Activated CD8-positive, alpha-beta memory T cell treated with anti-CD3 and anti-CD28 coated beads, Interleukin-2, amount 10 ng/mL, durations not matched to agents 7 days and 5 days (primary cell): Measurements from ENCODE around the gene IGSF9B. TPM values are rescaled to one million over a fixed set of nuclear protein-coding genes. Genes with fewer than 3 reads are reported as not detected.
A peak's percentile ranks its signal among the peaks of the same experiment; 100 is the strongest.

Source experiments
- ATAC-seq: fragments of 150-1000 bp; cut with Tn5 transposase; one replicate; pipeline ENCODE4 v1.10.0; 2021; ENCODE audit warnings: moderate library complexity
- CTCF ChIA-PET: fragments of 350-600 bp; sonication (Branson Sonifier 250); formaldehyde crosslinking; loops from one replicate; lab custom pipeline; 2021; ENCODE audit warnings: antibody characterized with exemption; lab: Charles Lee
- DNase-seq: peaks from one replicate; pipeline ENCODE4 v3.0.0-alpha.2; 2020
- H3K27ac Mint-ChIP-seq: one replicate; pipeline ENCODE4 v1.8.0; 2021; ENCODE audit warnings: mild to moderate bottlenecking, mixed read lengths
- H3K27me3 Mint-ChIP-seq: one replicate; pipeline ENCODE4 v1.8.0; 2021; ENCODE audit warnings: mixed read lengths
- H3K36me3 Mint-ChIP-seq: one replicate; pipeline ENCODE4 v1.8.0; 2021; ENCODE audit warnings: mild to moderate bottlenecking, mixed read lengths
- H3K4me1 Mint-ChIP-seq: one replicate; pipeline ENCODE4 v1.8.0; 2021; ENCODE audit warnings: mixed read lengths
- H3K4me3 Mint-ChIP-seq: one replicate; pipeline ENCODE4 v1.8.0; 2021; ENCODE audit warnings: mild to moderate bottlenecking, moderate library complexity, mixed read lengths
- H3K9me3 Mint-ChIP-seq: one replicate; pipeline ENCODE4 v1.8.0; 2022; ENCODE audit warnings: low read depth, mixed read lengths
- total RNA-seq, 2 experiments: library from RNA; stranded (reverse); gene quantifications; one replicate each; pipeline ENCODE4 v1.2.3, GENCODE V29; 2021

IGSF9B gene
- total RNA-seq, 2 experiments from 2014 or later, result 19.6 to 34.5 TPM

- Mint-ChIP-seq H3K4me1 (peaks cover 20% of the 10 kb centered on the region), H3K4me3 (no peak overlapping the region), H3K27me3 (peaks cover 36% of the 10 kb centered on the region), H3K9me3 (no peaks in the 10 kb centered on the region), H3K27ac (no peak overlapping the region), H3K36me3 (no peaks in the 10 kb centered on the region)
- ATAC-seq (no peak), DNase-seq (no peak)
- CTCF ChIA-PET, result interaction anchor here (0.6 kb wide), 1 partner anchor 86 kb away, joined by 3 read pairs; no protein-coding TSS in a partner anchor
Measured at GRCh38 chr11:133964356-133964755, 7.6 kb upstream of the IGSF9B start.

DNA sequence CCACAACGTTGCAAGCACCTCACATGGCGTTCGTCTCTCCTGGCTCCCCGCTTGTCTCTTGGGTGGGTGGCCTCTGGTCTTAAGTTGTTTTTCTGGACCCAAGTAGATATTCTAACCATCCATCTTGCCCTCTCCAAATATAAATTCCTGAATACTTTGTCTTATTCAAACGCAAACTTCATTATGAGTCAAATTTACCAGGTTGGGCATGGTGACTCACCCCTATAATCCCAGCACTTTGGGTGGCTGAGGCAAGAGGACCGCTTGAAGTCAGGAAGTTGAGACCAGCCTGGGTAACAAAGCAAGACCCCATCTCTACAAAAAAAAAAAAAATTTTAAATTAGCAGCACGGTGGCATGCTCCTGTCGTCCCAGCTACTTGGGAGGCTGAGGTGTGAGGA is 5.1 kb upstream of the IGSF9B start:
- Mint-ChIP-seq H3K4me1 (peaks cover 20% of the 10 kb centered on the region), H3K9me3 (no peaks in the 10 kb centered on the region), H3K4me3 (no peak overlapping the region), H3K27ac (no peak overlapping the region), H3K27me3 (peaks cover 44% of the 10 kb centered on the region), H3K36me3 (no peaks in the 10 kb centered on the region)
- CTCF ChIA-PET, result no interaction called here
- ATAC-seq, result no peak
- no peak for DNase-seq

- H3K27ac Mint-ChIP-seq, result peak overlapping the region; percentile 72
- peak overlapping the region; percentile 86 for H3K4me3 Mint-ChIP-seq
- DNase-seq (no peak), ATAC-seq (no peak)
- H3K27me3 Mint-ChIP-seq, result peaks cover 50% of the 10 kb centered on the region
- H3K36me3 Mint-ChIP-seq, result peaks cover 2% of the 10 kb centered on the region
- CTCF ChIA-PET, result interaction anchor here (0.7 to 4.6 kb wide), 3 partner anchors 11 to 30 kb away, joined by 4 to 39 read pairs (median 21); no protein-coding TSS in a partner anchor
- no peaks in the 10 kb centered on the region for H3K9me3 Mint-ChIP-seq
- peaks cover 45% of the 10 kb centered on the region for H3K4me1 Mint-ChIP-seq
Measured at GRCh38 chr11:133957900-133958299, 1.1 kb upstream of the IGSF9B start.

DNA sequence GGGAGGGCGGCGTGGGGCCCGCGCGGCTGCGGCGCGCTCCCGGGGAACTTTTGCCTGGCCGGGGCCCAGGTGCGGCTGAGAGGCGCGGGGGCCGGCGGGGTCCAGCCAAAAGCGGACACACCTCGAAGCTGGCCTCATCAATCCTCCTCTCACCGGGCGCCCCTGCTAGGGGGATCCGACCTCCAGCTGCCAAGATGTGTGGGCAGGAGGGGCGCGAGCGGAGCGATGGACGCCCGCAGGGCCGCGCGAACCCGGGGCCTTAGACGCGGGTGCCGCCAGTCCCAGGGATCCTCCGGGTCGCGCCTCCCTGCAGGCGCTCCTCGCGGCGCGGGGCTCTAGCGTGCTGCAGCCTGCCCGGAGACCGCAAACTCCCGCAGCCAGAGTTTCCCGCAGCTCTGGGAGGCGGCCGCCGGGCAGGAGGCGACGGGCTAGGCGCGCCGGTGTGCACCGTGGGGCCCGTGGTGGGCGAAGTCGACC is 785 bp downstream of the IGSF9B start:
- Mint-ChIP-seq H3K36me3 (peaks cover 2% of the 10 kb centered on the region), H3K27me3 (peaks cover 43% of the 10 kb centered on the region), H3K4me3 (no peak overlapping the region), H3K27ac (no peak overlapping the region), H3K9me3 (no peaks in the 10 kb centered on the region), H3K4me1 (peaks cover 46% of the 10 kb centered on the region)
- DNase-seq, result no peak
- CTCF ChIA-PET, result interaction anchor here (1.0 to 4.6 kb wide), 3 partner anchors 9 to 102 kb away, joined by 3 to 39 read pairs (median 21); no protein-coding TSS in a partner anchor
- ATAC-seq, result no peak

DNA sequence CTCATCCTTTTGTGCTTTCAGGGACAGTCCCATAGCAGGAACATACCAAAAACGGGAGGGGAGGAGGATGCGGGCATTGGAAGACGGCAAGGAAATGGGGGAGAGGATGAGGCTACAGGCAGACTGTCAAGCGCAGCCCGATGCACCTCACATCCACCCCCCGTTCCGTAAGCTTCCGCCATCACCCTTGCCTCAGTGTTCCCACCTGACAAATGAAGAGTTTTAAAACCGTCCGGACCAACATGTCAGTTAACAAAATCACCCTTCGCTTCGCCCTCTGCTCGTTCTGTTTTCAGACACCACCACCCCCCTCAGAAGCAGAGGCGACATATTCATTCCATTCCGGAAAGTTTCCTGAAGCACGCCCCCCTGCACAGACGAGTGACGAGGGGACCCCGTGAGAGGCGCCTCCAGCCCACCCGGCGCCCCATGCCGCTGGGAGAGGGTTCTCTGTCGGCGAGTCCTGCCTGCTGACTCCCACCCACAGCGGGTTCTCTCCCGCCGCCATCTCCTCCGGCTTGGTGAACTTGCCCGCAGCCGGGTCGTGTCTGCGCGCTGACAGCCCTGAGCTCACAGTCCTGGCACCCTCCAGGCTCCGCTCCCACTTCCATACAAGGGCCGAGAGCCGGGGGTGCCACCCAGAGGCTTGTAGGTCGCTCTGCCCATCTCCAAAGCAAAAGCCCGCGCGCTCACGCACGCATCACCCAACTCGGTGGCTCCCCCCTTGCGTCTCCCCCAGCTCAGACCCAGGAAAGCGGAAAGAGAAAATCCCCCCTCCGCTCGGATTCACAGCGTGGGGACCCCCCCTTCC is 1.5 kb downstream of the IGSF9B start:
- DNase-seq, result peak; percentile 59
- Mint-ChIP-seq H3K4me3 (peak overlapping the region; percentile 78), H3K27me3 (peaks cover 41% of the 10 kb centered on the region), H3K4me1 (peaks cover 46% of the 10 kb centered on the region), H3K36me3 (peaks cover 2% of the 10 kb centered on the region), H3K27ac (no peak overlapping the region), H3K9me3 (no peaks in the 10 kb centered on the region)
- no peak for ATAC-seq
- CTCF ChIA-PET, result interaction anchor here (0.8 to 4.6 kb wide), 4 partner anchors 9 to 103 kb away, joined by 3 to 39 read pairs (median 13); no protein-coding TSS in a partner anchor

GRCh38 chr11:133953999-133954398 is 2.8 kb downstream of the IGSF9B start:
- CTCF ChIA-PET, result interaction anchor here (1.1 kb wide), 1 partner anchor 26 kb away, joined by 4 read pairs; no protein-coding TSS in a partner anchor
- peak overlapping the region; percentile 78 for H3K4me3 Mint-ChIP-seq
- ATAC-seq, result no peak
- H3K9me3 Mint-ChIP-seq, result no peaks in the 10 kb centered on the region
- H3K27ac Mint-ChIP-seq, result no peak overlapping the region
- peaks cover 59% of the 10 kb centered on the region for H3K4me1 Mint-ChIP-seq
- H3K36me3 Mint-ChIP-seq, result peaks cover 2% of the 10 kb centered on the region
- peaks cover 28% of the 10 kb centered on the region for H3K27me3 Mint-ChIP-seq
- no peak for DNase-seq

DNA sequence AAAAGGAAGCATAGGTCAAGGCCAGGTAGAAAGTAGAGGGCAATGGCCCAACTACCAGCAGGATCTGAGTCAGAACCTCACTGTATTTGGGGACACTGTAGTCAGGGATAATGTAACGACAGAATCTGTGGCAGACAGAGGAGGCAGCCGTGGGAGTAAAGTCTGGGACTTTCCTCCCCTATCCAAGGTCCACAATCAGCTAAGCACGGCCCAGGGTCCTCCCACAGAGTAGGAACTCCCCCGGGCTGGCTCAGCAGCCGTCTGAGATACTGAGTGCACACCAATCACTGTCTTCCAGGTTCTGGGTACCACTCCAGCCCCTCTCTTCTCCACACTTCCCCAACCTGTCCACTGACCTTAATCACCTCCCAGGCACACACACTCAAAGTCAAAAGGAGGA is 3.2 kb downstream of the IGSF9B start:
- peaks cover 25% of the 10 kb centered on the region for H3K27me3 Mint-ChIP-seq
- H3K36me3 Mint-ChIP-seq, result peaks cover 2% of the 10 kb centered on the region
- H3K4me1 Mint-ChIP-seq, result peaks cover 62% of the 10 kb centered on the region
- CTCF ChIA-PET, result interaction anchor here (1.1 kb wide), 1 partner anchor 26 kb away, joined by 4 read pairs; no protein-coding TSS in a partner anchor
- peak overlapping the region; percentile 48 for H3K27ac Mint-ChIP-seq
- DNase-seq (no peak), ATAC-seq (no peak)
- H3K9me3 Mint-ChIP-seq, result no peaks in the 10 kb centered on the region
- H3K4me3 Mint-ChIP-seq, result no peak overlapping the region

DNA sequence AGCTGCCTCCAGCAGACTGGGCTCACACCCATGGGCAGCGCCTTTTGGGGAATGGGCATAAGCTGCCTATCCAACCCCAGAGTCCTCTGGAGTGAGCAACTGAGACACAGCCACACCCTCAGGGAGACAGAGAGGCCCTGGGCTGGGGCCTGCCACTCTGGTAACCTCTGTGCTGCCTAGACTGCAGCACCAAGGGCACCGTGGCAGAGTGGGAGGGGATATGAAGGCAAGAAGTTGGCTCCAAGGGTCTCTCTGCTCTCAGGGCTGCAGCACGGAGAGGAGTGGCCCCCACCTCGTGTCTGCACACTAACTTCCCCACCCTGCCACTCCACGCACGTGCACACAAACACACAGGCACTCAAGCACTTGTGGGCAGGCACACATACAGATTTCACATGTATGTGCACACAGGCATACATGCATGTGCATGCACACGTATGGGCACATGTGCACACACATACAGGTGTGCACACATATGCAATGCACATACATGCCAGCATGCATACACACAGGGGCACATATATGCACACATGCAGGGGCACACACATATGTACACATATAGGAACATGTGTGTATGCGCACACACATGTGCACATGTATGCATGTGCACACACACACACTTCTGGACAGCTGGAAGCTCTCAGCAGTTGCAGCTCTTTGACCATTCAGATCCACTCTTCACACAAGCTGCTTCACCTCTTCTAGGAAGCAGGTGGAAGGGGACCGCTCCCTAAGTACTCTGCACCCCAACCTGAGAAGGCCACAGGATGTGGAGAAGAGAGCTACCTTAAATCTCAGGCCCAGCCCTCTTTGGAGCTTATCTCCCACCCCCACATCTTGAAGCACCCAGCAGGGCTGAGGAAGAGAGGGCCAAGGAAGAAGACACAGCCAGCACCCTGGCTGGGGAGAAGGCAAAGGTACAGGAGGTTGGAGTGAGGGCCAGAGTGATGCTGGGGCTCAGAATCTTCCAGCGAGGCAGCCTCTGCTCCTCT is 4.3 kb downstream of the IGSF9B start:
- DNase-seq (no peak), ATAC-seq (no peak)
- no peaks in the 10 kb centered on the region for H3K9me3 Mint-ChIP-seq
- CTCF ChIA-PET, result interaction anchor here (0.5 kb wide), 1 partner anchor 123 kb away, joined by 5 read pairs; no protein-coding TSS in a partner anchor
- no peak overlapping the region for H3K27ac Mint-ChIP-seq
- H3K36me3 Mint-ChIP-seq, result peaks cover 2% of the 10 kb centered on the region
- H3K4me3 Mint-ChIP-seq, result no peak overlapping the region
- H3K27me3 Mint-ChIP-seq, result peaks cover 17% of the 10 kb centered on the region
- peaks cover 68% of the 10 kb centered on the region for H3K4me1 Mint-ChIP-seq

DNA sequence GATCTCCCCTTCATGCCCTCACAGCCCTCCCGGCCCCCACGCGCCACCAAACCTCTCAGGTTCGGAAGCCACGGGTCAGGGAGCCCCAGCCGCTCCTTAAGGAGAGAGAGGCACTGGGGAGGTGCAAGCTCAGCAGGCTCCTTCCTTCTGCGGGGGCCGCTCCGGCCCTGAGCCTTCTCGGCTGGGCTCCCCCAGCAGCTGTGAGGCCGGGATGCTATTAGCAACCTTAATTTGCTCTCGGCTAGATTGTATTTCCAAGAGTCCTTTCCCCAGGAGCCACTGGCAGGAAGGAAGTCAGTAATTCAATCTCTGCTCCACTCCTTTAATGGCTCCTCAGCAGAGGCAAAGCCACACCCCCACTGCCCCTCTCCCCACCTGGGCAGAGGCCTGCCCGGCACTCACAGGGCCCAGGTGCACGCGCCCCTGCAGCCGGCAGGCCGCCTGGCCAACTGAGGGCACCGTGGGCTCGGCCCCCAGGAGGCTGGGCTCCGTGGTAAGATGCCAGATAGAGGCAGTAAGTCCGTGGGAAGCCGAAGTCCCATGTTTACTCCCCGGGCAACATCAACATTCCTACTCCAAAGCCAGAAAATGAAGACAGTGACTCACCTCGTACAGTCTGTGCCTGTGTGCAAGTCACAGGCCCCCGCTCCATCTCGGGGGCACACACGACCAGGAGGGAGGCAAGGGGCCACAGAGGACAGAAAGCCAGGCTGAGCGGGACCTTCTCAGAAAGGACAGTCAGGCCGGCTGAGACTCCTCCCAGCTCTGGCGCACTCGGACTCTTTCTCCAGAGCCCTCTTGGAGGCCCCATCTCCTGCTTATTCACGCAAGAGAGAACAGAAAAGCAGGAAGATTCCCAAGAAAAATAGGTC is 5.2 kb downstream of the IGSF9B start:
- DNase-seq, result no peak
- no peak for ATAC-seq
- Mint-ChIP-seq H3K4me3 (no peak overlapping the region), H3K27me3 (peaks cover 16% of the 10 kb centered on the region), H3K36me3 (peaks cover 2% of the 10 kb centered on the region), H3K9me3 (no peaks in the 10 kb centered on the region), H3K27ac (no peak overlapping the region), H3K4me1 (peaks cover 71% of the 10 kb centered on the region)
- CTCF ChIA-PET, result no interaction called here

DNA sequence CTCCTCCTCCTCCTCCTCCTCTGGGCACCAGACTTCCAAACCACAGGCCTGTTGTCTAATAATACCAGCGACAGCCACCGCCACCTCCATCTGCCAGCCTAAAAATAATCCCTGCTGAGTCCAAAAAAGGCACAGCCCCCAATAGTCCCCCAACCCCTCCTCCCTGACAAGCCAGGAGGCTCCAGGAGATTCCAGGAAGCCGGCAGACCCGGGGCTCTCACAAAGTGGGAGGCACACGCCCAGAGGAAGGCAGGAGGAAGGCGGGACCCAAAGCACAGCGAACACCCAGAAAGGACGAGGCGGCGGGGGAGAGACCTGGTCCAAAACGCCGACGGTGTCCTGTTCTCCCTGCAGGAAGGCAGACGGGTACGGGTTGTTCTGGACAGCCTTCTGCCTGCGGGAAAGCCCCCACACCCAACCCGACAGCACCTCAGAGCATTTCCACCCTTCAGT is 5.9 kb downstream of the IGSF9B start:
- no peak overlapping the region for H3K4me3 Mint-ChIP-seq
- peaks cover 78% of the 10 kb centered on the region for H3K4me1 Mint-ChIP-seq
- H3K36me3 Mint-ChIP-seq, result peaks cover 2% of the 10 kb centered on the region
- no peaks in the 10 kb centered on the region for H3K9me3 Mint-ChIP-seq
- CTCF ChIA-PET, result no interaction called here
- ATAC-seq (no peak), DNase-seq (no peak)
- no peak overlapping the region for H3K27ac Mint-ChIP-seq
- H3K27me3 Mint-ChIP-seq, result peaks cover 16% of the 10 kb centered on the region

- Mint-ChIP-seq H3K36me3 (peaks cover 3% of the 10 kb centered on the region), H3K4me1 (peaks cover 81% of the 10 kb centered on the region), H3K27ac (no peak overlapping the region), H3K4me3 (no peak overlapping the region), H3K9me3 (no peaks in the 10 kb centered on the region), H3K27me3 (peaks cover 14% of the 10 kb centered on the region)
- CTCF ChIA-PET, result no interaction called here
- DNase-seq, result no peak
- ATAC-seq, result no peak
Measured at GRCh38 chr11:133950421-133950820, 6.3 kb downstream of the IGSF9B start.

- peak overlapping the region; percentile 9 for H3K4me3 Mint-ChIP-seq
- peaks cover 80% of the 10 kb centered on the region for H3K4me1 Mint-ChIP-seq
- DNase-seq, result no peak
- H3K9me3 Mint-ChIP-seq, result no peaks in the 10 kb centered on the region
- peaks cover under 1% of the 10 kb centered on the region for H3K27me3 Mint-ChIP-seq
- H3K36me3 Mint-ChIP-seq, result peaks cover 5% of the 10 kb centered on the region
- CTCF ChIA-PET, result interaction anchor here (0.7 to 1.2 kb wide), 2 partner anchors 101 to 120 kb away, joined by 3 to 6 read pairs; partner anchors contain the start of gene JAM3
- no peak for ATAC-seq
- peak overlapping the region; percentile 64 for H3K27ac Mint-ChIP-seq
Measured at GRCh38 chr11:133949129-133949528, 7.6 kb downstream of the IGSF9B start.
